ENCODE data around the gene CABP5. TPM values are rescaled to one million over a fixed set of nuclear protein-coding genes. Genes with fewer than 3 reads are reported as not detected.

CABP5 gene
- total RNA-seq, 1 donor from 2014 or later, result not detected

DNA sequence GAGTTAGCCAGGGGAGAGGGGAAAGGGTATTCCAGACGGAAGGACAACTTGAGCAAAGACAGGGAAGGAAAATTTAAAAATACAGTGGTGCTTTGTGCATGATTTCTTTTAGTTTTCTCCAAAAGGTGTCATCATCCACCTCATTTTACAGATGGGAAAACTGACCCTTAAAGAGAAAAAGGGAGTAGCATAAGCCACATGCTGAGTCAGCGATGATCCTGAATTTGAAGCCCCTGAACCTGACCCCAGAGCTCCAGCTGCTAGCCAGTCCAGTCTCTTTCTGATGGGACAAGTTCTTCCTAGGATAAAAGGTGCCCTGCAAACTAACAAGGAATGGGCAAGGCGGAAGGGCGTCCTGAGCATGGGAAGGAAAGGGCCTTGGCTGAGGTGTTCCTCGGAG lies 10.3 kb downstream of the CABP5 start:
- DNase-seq (ENCODE audit: low read depth, low spot score), result no peak

DNA sequence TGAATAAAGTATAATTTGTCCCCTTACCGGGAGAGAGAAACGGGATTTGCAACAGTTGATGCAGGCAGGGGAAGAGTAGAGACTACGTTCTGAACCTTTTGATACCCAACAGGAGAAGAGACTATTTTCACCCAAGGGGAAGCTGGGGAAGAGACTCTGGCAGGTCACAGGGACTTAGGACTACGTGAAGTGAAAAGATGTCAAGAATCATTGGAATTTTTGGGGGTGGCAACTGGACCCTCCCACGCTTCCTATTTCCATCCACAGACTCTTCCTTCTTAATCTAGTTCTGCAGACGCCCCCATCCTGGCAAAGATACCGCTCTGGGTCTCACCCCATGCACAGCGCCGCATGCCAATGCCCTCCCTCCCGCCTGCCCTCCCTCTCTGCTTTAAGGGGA lies 13.8 kb downstream of the CABP5 start:
- no peak for DNase-seq (ENCODE audit: low read depth, low spot score)

DNA sequence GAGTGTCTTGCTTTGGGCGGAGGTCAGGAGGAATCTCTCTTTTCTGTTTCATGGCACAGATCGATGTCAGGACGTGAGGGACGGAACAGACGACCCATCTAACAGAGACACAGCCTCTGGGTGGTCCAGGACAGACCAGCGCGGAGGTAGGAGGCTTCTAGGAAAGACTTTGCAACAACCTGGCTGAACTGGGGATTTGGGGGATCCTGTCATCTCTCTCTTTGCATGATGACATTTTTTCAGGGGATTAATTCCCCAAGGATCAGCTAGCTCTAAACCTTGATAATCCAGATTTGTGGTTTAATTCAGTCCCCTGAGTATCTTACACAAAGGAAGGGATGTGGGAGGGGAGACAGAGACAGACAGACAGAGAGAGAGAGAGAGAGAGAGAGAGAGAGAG lies 14.4 kb downstream of the CABP5 start:
- DNase-seq (ENCODE audit: low read depth, low spot score), result no peak

DNA sequence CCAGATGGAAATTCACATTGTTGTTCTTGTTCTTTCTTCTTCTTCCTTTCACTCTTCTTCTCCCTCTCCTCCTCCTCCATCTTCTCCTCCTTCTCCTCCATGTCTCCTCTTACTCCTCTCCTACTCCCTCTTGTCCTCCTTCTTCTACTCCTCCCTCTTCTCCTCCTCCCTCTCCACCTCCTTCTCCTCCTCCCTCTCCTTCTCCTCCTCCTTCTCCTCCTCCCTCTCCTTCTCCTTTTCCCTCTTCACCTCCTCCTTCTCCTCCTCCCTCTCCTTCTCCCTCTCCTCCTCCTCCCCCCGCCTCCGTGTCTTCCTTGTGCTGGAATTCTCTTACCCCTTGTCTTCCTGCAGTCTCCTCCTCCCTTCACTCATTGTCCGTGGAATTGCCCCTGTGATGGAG lies 18.4 kb downstream of the CABP5 start:
- DNase-seq (ENCODE audit: low read depth, low spot score), result no peak

DNA sequence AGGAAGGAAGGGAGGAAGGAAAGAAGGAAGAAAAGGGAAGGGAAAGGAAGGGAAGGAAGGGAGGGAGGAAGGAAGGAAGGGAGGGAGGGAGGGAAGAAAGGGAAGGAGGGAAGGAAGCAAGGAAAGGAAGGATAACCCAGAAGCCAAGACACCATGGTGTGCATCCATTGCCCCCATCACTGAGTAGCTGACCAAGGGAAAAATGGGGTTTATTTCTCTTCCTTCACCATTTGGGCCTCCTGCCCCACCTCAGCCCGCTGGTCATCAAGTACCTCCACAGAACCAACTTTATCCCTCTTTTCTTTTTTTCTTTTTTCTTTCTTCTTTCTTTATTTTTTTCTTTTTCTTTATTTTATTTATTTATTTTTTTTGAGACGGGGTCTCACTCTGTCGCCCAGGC lies 20.4 kb downstream of the CABP5 start:
- DNase-seq (ENCODE audit: low read depth, low spot score), result no peak

DNA sequence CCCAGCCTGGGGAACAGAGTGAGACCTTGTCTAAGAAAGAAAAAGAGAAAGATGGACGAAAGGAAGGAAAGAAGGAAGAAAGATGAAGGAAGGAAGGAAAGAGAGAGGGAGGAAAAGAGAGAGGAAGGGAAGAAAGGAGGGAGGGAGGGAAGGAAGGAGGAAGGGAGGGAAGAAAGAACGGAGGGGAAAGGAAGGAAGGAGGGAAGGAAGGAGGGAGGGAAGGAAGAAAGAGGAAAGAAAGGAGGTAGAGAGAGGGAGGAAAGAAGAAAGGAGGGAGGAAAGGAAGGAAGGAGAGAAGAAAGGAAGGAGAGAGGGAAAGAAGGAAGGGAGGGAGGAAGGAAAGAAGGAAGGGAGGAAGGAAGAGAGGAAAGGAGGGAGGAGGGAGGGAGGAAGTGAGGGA lies 20.9 kb downstream of the CABP5 start:
- no peak for DNase-seq (ENCODE audit: low read depth, low spot score)

DNA sequence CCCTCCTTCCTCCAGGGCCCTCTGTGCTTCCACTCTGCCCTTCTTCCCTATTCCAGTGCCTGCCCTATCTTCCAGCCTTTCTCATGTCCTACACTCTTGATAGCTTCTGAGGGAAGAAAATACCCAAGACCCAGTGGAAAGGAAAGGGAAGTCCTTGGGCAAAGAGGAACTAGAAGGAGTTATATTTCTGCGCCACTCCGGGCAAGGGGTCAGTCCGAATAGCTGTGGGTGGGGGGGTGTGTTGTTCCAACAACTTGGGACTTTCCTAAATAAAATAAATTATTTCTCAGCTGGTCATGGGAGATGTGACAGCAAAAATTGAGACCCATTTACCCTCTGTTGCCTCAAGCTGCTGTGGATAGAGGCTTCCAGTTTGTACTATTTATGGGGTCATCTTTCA lies 23.2 kb downstream of the CABP5 start:
- no peak for DNase-seq (ENCODE audit: low read depth, low spot score)

DNA sequence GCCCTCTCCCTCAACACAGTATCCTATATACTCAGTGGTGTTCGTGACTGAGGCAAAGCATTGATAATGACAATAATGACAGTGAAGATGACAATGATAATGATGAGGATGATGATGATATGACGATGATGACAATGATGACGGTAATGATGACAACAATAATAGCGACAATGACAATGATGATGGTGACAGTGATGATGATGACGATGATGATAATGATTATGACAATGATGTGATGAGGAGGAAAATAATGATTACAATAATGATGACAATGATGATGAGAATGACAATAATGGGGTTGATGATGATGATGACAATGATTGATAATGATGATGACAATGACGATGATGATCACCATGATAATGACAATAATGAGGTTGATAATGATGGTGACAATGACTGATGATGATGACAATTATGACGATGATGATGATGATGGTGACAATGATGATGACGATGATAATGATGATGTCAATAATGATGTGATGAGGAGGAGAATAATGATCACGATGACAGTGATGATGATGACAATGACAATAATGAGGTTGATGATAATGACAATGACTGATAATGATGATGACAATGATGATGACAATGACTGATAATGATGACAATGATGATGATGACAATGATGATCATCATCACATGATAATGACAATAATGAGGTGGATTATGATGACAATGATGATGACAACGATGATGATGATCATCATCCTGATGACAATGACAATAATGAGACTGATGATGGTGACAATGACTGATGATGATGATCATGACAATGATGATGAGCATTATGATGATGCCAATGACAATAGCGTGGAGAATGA lies 32.7 kb downstream of the CABP5 start:
- no peak for DNase-seq (ENCODE audit: low read depth, low spot score)

DNA sequence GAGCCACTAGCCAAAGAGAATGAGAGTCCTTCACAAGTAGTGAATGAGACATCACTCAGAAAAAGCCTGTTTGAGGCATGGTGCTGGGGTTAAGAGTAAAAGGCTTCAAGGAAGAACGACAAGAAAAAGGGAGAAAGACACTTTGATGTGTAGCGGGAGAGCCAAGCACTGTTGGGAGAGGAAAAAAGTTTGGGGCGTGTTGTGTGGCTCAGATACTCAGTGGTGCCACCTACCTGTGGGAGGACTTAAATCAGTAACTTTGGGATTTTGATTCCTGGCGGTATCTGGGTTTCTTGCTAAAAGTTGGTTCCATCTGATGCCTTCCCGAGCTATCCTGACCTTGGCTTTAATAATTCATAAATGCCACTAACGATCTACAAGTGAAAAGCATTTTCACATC lies 37.1 kb downstream of the CABP5 start:
- DNase-seq (ENCODE audit: low read depth, low spot score), result no peak

DNA sequence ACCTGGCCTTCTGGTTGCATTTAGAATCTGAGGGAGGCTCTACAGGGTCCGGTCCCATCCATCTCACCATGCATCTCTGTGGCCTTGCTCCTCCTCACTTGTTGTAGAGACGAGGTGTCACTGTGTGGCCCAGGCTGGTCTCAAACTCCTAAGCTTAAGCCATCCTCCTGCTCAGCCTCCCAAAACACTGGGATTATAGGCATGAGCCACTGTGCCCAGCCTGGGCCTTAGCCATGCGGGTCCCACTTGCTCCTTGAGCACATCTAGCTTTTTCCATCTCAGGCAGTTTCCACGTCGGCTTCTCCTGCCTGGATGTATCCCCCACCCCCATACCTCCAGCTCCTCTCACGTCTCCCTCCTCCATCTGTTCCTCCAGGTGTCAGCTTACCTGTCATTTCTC lies 39.6 kb downstream of the CABP5 start:
- no peak for DNase-seq (ENCODE audit: low read depth, low spot score)

DNA sequence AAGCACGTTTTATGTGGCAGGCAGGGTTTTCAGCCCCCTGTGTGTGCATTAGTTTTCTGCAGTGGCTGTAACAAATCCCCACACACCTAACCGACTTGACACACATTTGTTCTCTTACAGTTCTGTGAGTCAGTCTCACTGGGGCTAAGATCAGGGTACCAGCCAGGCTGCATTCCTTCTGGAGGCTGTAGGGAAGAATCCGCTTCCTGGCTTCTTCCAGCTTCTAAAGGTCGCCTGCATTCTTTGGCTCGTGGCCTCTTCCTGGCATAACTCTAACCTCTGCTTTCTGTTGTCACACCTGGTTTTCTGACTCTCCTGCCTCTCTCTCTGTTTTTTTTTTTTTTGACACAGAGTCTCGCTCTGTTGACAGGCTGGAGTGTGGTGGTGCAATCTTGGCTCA lies 43.0 kb downstream of the CABP5 start:
- no peak for DNase-seq (ENCODE audit: low read depth, low spot score)

DNA sequence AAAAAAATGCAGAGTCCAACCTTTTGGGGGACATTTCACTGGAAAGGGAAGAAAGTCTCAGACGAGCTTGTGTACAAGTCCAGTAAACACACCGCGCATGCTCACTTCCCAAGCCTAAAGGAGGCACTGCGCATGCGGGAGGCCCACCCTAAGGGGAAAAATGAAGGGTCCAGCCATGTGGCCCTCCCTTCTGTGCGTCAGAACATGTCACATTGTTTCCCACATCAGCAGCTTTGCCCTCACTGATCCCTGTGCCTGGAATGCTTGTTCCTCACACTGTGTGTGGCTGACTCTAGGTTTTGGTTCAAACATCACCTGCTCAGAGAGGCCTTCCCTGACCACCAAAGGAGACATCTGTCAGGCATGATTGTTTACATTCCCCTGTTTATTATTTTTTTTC lies 45.1 kb downstream of the CABP5 start:
- no peak for DNase-seq (ENCODE audit: low read depth, low spot score)

DNA sequence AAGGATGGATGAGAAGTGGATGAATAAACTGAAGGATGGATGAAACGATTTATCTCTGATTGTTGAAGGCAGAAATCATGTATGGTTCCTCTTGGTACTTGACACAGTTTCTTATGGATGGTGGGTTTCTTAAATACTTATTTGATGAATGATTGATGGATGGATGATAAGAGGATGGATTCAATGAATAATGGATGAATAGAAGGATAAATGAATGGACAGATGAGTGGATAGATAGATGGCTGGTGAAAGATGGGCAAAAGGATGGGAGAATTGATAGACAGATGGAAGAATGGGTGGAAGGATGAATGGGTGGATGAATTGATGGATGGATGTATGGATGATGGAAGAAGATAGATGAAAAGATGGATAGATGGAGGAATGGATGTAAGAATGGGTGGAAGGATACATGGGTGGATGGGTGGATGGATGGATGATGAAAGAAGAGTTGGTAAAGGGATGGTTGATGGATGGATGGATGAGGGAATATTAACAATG lies 47.6 kb downstream of the CABP5 start:
- no peak for DNase-seq (ENCODE audit: low read depth, low spot score)

DNA sequence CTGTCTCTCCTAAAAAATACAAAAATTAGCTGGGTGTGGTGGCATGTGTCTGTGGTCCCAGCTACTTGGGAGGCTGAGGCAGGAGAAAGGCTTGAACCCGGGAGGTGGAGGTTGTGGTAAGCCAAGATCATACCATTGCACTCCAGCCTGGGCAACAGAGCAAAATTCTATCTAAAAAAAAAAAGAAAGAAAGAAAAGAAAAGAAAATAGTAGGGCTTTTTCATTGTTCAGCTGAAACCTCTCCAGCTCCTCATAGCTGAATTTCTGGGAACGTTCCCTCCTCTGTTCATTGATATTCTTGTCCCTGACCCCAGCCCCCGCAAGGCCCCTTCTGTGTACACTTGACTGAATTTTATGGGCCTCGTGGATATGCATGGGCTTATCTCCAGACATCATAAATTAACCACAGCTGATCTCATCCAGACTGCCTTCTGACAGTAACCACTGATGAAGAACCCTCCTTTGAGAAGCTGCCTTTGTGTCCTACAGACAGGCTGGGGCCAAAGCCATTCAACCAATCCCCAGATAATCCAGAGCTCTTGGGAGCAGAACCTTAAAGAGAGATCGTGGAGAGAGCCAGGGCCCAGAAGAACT lies 49.6 kb downstream of the CABP5 start, which contains the start of gene ELSPBP1:
Gene ELSPBP1 (plus strand): TSS at position 424 of the 594 bp plus-strand sequence. CDS start 14,036 bp downstream, outside the sequence.
- DNase-seq (ENCODE audit: low read depth, low spot score), result no peak

DNA sequence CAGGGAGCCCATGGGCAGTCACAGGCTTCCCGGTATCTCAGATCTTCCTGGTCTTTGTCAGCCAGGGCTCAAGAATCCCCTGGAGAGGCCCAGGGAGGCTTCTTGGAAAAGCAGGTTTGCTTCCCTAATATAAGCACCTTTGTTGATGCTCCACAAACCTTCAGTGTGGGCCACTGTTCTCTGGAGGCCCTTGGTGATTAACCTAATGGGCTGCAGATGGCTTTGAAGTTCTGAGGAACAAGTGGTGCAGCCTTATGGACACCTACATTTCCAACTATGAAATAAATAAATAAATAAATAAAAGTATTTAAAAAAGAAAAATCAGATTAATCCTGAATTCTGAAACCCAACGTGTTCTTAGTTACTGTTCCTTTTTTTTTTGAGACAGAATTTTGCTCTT lies 51.8 kb downstream of the CABP5 start, which contains the start of gene BSPH1:
Gene BSPH1 (minus strand): TSS at position 101 of the 400 bp plus-strand sequence. CDS start 89 bp downstream, at position 12.
- no peak for DNase-seq (ENCODE audit: low read depth, low spot score)

DNA sequence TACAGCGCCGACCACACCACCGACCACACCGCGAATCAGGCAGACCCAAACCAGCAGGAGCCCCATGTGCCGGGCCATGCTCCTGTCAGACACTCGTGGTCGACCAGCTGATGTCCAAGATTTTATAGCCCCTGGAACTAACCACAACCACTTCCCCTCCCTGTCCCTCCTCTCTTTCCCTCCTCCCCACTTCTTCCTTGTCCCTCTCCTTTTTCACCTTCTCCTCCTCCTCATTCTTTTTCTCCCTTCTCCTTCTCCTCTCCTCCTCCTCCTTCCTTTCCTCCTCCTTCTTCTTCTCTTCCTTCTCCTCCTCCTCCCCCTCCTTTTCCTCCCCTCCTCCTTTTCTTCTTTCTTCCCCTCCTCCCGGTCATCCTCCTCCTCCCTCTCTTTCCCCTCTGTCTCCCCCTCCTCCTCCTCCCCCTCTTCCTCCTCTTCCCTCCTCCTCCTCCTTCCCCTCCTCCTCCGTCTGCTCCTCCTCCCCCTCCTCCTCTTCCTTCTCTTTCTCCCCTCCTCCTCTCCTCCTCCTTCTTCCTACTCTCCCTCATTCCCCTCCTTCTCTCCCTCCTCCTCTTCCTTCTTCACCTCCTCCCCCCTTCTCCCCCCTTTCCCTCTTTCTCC lies 52.6 kb downstream of the CABP5 start:
- no peak for DNase-seq (ENCODE audit: low read depth, low spot score)

Other genes starting within 250 kb of the CABP5 start
- not detected in 2 replicates for gene TPRX1, start 239.5 kb downstream of the CABP5 start, total RNA-seq
- not detected in 2 replicates for gene CRX, start 222.1 kb downstream of the CABP5 start, total RNA-seq
- gene TPRX2, start 184.8 kb downstream of the CABP5 start, total RNA-seq, result not detected in 2 replicates
- not detected in 2 replicates for gene SULT2A1, start 157.8 kb downstream of the CABP5 start, total RNA-seq
- gene BSPH1, start 51.9 kb downstream of the CABP5 start, total RNA-seq, result not detected in 2 replicates
- not detected in 2 replicates for gene ELSPBP1, start 49.4 kb downstream of the CABP5 start, total RNA-seq
- 58.5 and 59.5 TPM in 2 replicates for gene PLA2G4C, start 66.7 kb upstream of the CABP5 start, total RNA-seq
- 50.2 and 57.6 TPM in 2 replicates for gene LIG1, start 126.3 kb upstream of the CABP5 start, total RNA-seq
- 4.5 and 4.9 TPM in 2 replicates for gene ZSWIM9, start 126.6 kb upstream of the CABP5 start, total RNA-seq
- gene CARD8, start 211.8 kb upstream of the CABP5 start, total RNA-seq, result 92.5 and 103 TPM in 2 replicates
- gene ZNF114, start 226.0 kb upstream of the CABP5 start, total RNA-seq, result 0.66 and 0.81 TPM in 2 replicates